Hepatic stellate cell (primary cell): Measurements from ENCODE around the gene ZNF775.

Source experiments
- DNase-seq: peaks from one replicate; pipeline ENCODE4 v3.0.0; 2011; ENCODE audit warnings: low spot score

The ZNF775 gene

GRCh38 chr7:150441524-150441923 lies 62.4 kb downstream of the ZNF775 start:
- DNase-seq = no peak

GRCh38 chr7:150442811-150443210 lies 63.7 kb downstream of the ZNF775 start:
- DNase-seq = no peak

GRCh38 chr7:150443793-150444540 lies 64.8 kb downstream of the ZNF775 start:
- no peak for DNase-seq

- no peak for DNase-seq
These were observed 65.7 kb downstream of the ZNF775 start for GRCh38 chr7:150444674-150445365.

- DNase-seq = no peak
These were observed 67.3 kb downstream of the ZNF775 start for GRCh38 chr7:150446288-150446938.
